ENCODE measurements around the gene P3H3. TPM values are rescaled to one million over a fixed set of nuclear protein-coding genes. Genes with fewer than 3 reads are reported as not detected.

P3H3 gene
- total RNA-seq, 2 donors from 2014 or later: 66.1 to 77.7 TPM

GRCh38 chr12:6853626-6854025 is 25.4 kb downstream of the P3H3 start:
- Histone ChIP-seq H3K4me1 (ENCODE audit: control insufficient read depth in 1 of 2, low read depth in 2 of 2) (peaks cover 7 to 16% of the 10 kb centered on the region in 2 donors), H3K27me3 (replicated peaks; ENCODE audit: insufficient read depth) (no peaks in the 10 kb centered on the region), H3K4me3 (no peak overlapping the region), H3K27ac (peak overlapping the region; percentile 69 to 90), H3K36me3 (peaks cover 33% of the 10 kb centered on the region), H3K9me3 (no peaks in the 10 kb centered on the region)
- TF ChIP-seq CTCF (IDR thresholded peaks at IDR 0.05): no peak
- ATAC-seq (ENCODE audit: insufficient number of reproducible peaks, low FRiP score, low read depth): no peak
- DNase-seq (ENCODE audit: low spot score): no peak

DNA sequence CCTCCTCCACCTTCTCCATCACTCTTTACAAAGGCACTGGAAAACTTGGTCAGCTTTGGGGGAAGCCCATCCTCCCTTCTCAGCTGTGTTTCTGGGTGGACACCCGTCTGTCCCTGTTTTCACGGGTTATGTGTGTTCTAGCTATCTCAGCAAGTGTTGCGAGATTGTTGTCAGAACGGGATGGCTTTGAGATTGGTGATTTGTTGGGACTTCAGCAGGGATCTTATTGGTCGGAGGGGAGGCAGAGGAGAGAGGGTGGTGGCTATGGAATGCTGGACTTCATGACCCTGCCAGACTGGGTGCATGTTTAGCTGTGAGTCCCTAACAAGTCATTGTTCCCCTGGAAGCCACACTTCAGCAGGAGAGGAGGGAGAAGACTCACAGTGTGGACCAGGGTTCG is 25.8 kb downstream of the P3H3 start:
- Histone ChIP-seq H3K4me3 (no peak overlapping the region), H3K27ac (peak overlapping the region; percentile 69 to 90), H3K9me3 (no peaks in the 10 kb centered on the region), H3K27me3 (replicated peaks; ENCODE audit: insufficient read depth) (no peaks in the 10 kb centered on the region), H3K36me3 (peaks cover 37% of the 10 kb centered on the region), H3K4me1 (ENCODE audit: control insufficient read depth in 1 of 2, low read depth in 2 of 2) (peaks cover 7 to 16% of the 10 kb centered on the region in 2 donors)
- DNase-seq (ENCODE audit: low spot score) (no peak), ATAC-seq (ENCODE audit: insufficient number of reproducible peaks, low FRiP score, low read depth) (no peak)
- no peak for TF ChIP-seq CTCF (IDR thresholded peaks at IDR 0.05)

GRCh38 chr12:6855322-6855721 is 27.1 kb downstream of the P3H3 start:
- H3K4me3 ChIP-seq: no peak overlapping the region
- no peak for TF ChIP-seq CTCF (IDR thresholded peaks at IDR 0.05)
- peaks cover 7 to 16% of the 10 kb centered on the region in 2 donors for H3K4me1 ChIP-seq (ENCODE audit: control insufficient read depth in 1 of 2, low read depth in 2 of 2)
- no peak for DNase-seq (ENCODE audit: low spot score)
- H3K9me3 ChIP-seq: no peaks in the 10 kb centered on the region
- ATAC-seq (ENCODE audit: insufficient number of reproducible peaks, low FRiP score, low read depth): no peak
- H3K27me3 ChIP-seq (replicated peaks; ENCODE audit: insufficient read depth): no peaks in the 10 kb centered on the region
- peaks cover 50% of the 10 kb centered on the region for H3K36me3 ChIP-seq
- H3K27ac ChIP-seq: peak overlapping the region in 1 of 2 donors; percentile 15

DNA sequence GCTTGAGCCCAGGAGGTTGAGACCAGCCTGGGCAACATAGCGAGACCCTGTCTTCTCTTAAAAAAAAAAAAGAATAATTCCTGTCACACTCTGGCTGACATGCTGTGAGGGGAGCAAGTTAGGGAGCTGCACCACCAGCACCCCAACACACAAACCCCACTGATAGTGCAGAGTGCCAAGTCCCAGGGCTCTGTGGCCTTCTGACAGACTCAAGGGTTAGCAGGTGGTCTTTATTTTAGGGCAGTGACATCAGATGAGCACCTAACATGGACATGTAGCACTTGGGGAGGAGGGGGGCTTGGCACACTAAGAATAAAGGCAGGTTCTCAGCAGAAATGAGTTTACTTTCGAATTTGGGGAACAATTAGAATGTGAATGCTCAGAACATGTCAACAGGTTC is 30.6 kb downstream of the P3H3 start:
- no peaks in the 10 kb centered on the region for H3K9me3 ChIP-seq
- no peak overlapping the region for H3K27ac ChIP-seq
- H3K36me3 ChIP-seq: peaks cover 83% of the 10 kb centered on the region
- no peak for DNase-seq (ENCODE audit: low spot score)
- TF ChIP-seq CTCF (IDR thresholded peaks at IDR 0.05): no peak
- no peaks in the 10 kb centered on the region for H3K27me3 ChIP-seq (replicated peaks; ENCODE audit: insufficient read depth)
- no peak for ATAC-seq (ENCODE audit: insufficient number of reproducible peaks, low FRiP score, low read depth)
- H3K4me1 ChIP-seq (ENCODE audit: control insufficient read depth in 1 of 2, low read depth in 2 of 2): peaks cover 0 to 6% of the 10 kb centered on the region in 2 donors
- H3K4me3 ChIP-seq: no peak overlapping the region

DNA sequence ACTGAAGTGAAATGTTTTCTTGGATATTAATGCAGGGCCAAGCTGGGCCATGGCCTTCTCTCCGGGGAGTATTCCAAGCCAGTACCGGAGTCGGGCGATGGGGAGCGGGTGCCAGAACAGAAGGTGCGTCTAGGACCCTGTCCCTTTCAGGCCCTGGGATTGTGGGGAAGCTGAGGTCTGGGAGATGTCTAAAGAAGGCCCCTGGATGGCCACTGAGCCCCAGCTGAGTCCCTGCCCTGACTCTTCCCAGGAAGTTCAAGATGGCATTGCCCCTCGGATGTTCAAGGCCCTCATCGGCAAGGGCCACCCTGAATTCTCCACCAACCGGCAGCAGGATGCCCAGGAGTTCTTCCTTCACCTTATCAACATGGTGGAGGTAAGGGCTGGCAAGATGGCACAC is 31.9 kb downstream of the P3H3 start:
- ATAC-seq (ENCODE audit: insufficient number of reproducible peaks, low FRiP score, low read depth) (no peak), DNase-seq (ENCODE audit: low spot score) (no peak)
- Histone ChIP-seq H3K27ac (no peak overlapping the region), H3K4me1 (ENCODE audit: control insufficient read depth in 1 of 2, low read depth in 2 of 2) (no peaks in the 10 kb centered on the region), H3K4me3 (no peak overlapping the region), H3K27me3 (replicated peaks; ENCODE audit: insufficient read depth) (no peaks in the 10 kb centered on the region), H3K9me3 (no peaks in the 10 kb centered on the region), H3K36me3 (peaks cover 90% of the 10 kb centered on the region)
- TF ChIP-seq CTCF (IDR thresholded peaks at IDR 0.05): no peak

All from thoracic aorta (tissue), 2 donors.